OCI-LY3 (cell line): Measurements from ENCODE around the gene ZNF618.
"Not testable (repeated sequence)": the region's sequence is repeated elsewhere in the genome, so short reads cannot be mapped to it uniquely, and the experiment has no call there.

Experiments used
- H2AFZ ChIP-seq: fragments of 200-600, 300-600 bp; shearing (Covaris generic); 2 replicates; pipeline ENCODE4 v1.6.0; 2014; ENCODE audit warnings: antibody characterized with exemption, low read depth, low read length
- H3K27ac ChIP-seq: fragments of 200-600, 300-600 bp; sonication (generic); 2 replicates; pipeline ENCODE4 v1.5.1; 2014; ENCODE audit warnings: mild to moderate bottlenecking, low read length, moderate library complexity, mixed read lengths
- H3K27me3 ChIP-seq: fragments of 200-600, 300-600 bp; sonication (generic); 2 replicates; pipeline ENCODE4 v1.6.1; 2014; ENCODE audit warnings: low read depth, low read length, mixed read lengths
- H3K36me3 ChIP-seq: fragments of 200-600, 300-600 bp; sonication (generic); replicated peaks from 2 replicates; pipeline ENCODE3; 2014; ENCODE audit warnings: low read depth, low read length, mixed read lengths
- H3K4me1 ChIP-seq: fragments of 300-600, 200-600 bp; sonication (generic); 2 replicates; pipeline ENCODE4 v1.6.1; 2014; ENCODE audit warnings: low read length, mixed read lengths
- H3K4me2 ChIP-seq: fragments of 200-600, 300-600 bp; sonication (generic); 2 replicates; pipeline ENCODE4 v1.6.1; 2014; ENCODE audit warnings: low read length, mixed read lengths
- H3K4me3 ChIP-seq: fragments of 300-600, 200-600 bp; sonication (generic); 2 replicates; pipeline ENCODE4 v1.5.1; 2014; ENCODE audit warnings: antibody characterized with exemption, mild to moderate bottlenecking, low read length, moderate library complexity
- H3K79me2 ChIP-seq: fragments of 300-600, 200-600 bp; shearing (Covaris generic); 2 replicates; pipeline ENCODE4 v1.6.1; 2014; ENCODE audit warnings: mild to moderate bottlenecking, low read length, mixed read lengths
- H3K9ac ChIP-seq: fragments of 300-600, 200-600 bp; shearing (Covaris generic); 2 replicates; pipeline ENCODE4 v1.6.0; 2014; ENCODE audit warnings: mild to moderate bottlenecking, low read length, moderate library complexity
- H3K9me3 ChIP-seq: fragments of 200-600, 300-600 bp; shearing (Covaris generic); 2 replicates; pipeline ENCODE4 v1.6.1; 2014; ENCODE audit warnings: low read length, mixed read lengths; ENCODE audit not compliant: insufficient read depth
- H4K20me1 ChIP-seq: fragments of 200-600, 300-600 bp; sonication (generic); 2 replicates; pipeline ENCODE4 v1.6.1; 2016; ENCODE audit warnings: low read length, mixed read lengths; ENCODE audit not compliant: insufficient read depth
- CTCF ChIP-seq: fragments of 200-600, 300-600 bp; sonication (generic); IDR thresholded peaks from 2 replicates; pipeline ENCODE4 v1.5.1; 2014; ENCODE audit warnings: antibody characterized with exemption, low read length, low read depth
- EZH2phosphoT487 ChIP-seq: fragments of 200-600 bp; shearing (Covaris generic); IDR thresholded peaks from 2 replicates; pipeline ENCODE4 v1.6.1; 2018; ENCODE audit warnings: antibody characterized with exemption, mixed run types, low read depth

The ZNF618 gene

GRCh38 chr9:113996531-113997001 lies 120.5 kb downstream of the ZNF618 start:
- Histone ChIP-seq H4K20me1 (no peaks in the 10 kb centered on the region), H3K4me2 (no peak overlapping the region), H2AFZ (no peak overlapping the region), H3K4me3 (no peak overlapping the region), H3K79me2 (no peaks in the 10 kb centered on the region), H3K4me1 (peaks cover 8% of the 10 kb centered on the region), H3K27me3 (0 out of 2 replicates have a peak, but pooled peaks cover 6% of the 10 kb centered on the region), H3K9ac (no peak overlapping the region), H3K9me3 (no peaks in the 10 kb centered on the region), H3K27ac (no peak overlapping the region), H3K36me3 (no peaks in the 10 kb centered on the region)
- TF ChIP-seq EZH2phosphoT487 (no peak), CTCF (no peak)

GRCh38 chr9:113997064-113997463 lies 121.0 kb downstream of the ZNF618 start:
- not testable (repeated sequence) for H3K9me3 ChIP-seq, H2AFZ ChIP-seq, H3K27ac ChIP-seq, H3K9ac ChIP-seq, H3K36me3 ChIP-seq, H3K4me3 ChIP-seq, H3K4me2 ChIP-seq, H3K27me3 ChIP-seq, H3K4me1 ChIP-seq, H3K79me2 ChIP-seq, H4K20me1 ChIP-seq

DNA sequence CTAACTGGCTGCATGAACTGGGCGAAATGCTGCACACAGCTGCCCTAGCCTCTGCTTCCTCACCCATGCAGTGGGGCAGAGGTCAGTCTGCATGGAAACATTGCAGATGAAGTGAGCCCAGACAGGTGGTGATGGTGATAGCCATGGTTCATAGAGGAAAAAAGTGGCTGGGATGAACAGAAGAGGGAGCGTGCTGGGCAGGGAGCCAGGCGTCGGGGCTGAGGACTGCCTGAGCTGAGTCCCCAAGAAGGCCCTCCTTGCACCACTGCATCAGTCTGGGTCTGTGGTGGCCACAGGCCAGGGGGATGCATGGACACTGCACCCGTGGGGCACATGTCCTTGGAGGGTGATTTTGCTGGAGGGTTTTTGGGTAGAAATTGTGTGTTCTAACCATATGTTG lies 121.5 kb downstream of the ZNF618 start:
- H4K20me1 ChIP-seq = no peaks in the 10 kb centered on the region
- H3K4me2 ChIP-seq = no peak overlapping the region
- H3K9me3 ChIP-seq = no peaks in the 10 kb centered on the region
- TF ChIP-seq EZH2phosphoT487 (no peak), CTCF (no peak)
- 0 out of 2 replicates have a peak, but pooled peaks cover 6% of the 10 kb centered on the region for H3K27me3 ChIP-seq
- no peaks in the 10 kb centered on the region for H3K36me3 ChIP-seq
- no peak overlapping the region for H2AFZ ChIP-seq
- no peak overlapping the region for H3K27ac ChIP-seq
- no peak overlapping the region for H3K4me3 ChIP-seq
- H3K79me2 ChIP-seq = no peaks in the 10 kb centered on the region
- peaks cover 6% of the 10 kb centered on the region for H3K4me1 ChIP-seq
- no peak overlapping the region for H3K9ac ChIP-seq

DNA sequence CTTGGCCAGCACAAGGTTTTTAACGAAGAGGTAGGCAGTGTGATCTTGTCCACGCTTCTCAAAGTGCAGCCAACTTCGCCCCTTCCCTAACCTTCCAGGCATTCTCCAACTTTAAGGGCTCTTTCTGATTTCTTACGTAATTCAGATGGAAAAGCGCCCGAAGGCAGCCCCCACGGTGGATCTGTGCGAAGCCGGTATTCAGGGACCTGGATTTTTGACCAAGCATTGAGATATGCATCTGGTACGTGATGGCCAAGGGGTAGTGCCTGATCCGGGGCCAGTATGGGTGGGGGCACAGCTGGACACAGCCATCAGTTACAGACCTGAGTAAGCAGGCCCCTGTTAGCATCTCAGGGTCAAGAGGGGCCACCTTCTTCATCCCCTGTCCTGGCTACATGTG lies 122.0 kb downstream of the ZNF618 start:
- Histone ChIP-seq H2AFZ (no peak overlapping the region), H3K4me1 (peaks cover 1% of the 10 kb centered on the region), H3K36me3 (no peaks in the 10 kb centered on the region), H3K79me2 (no peaks in the 10 kb centered on the region), H3K9ac (no peak overlapping the region), H3K4me3 (no peak overlapping the region), H3K4me2 (no peak overlapping the region), H3K27ac (no peak overlapping the region), H3K27me3 (0 out of 2 replicates have a peak, but pooled peaks cover 6% of the 10 kb centered on the region), H4K20me1 (no peaks in the 10 kb centered on the region), H3K9me3 (no peaks in the 10 kb centered on the region)
- no peak for TF ChIP-seq CTCF
- TF ChIP-seq EZH2phosphoT487 = no peak
